Left kidney (tissue), 2 donors: ENCODE results near the gene ZNF470. TPM values are rescaled to one million over a fixed set of nuclear protein-coding genes. Genes with fewer than 3 reads are reported as not detected.
A peak's percentile ranks its signal among the peaks of the same experiment; 100 is the strongest.

ENCODE experiments used
- DNase-seq: peaks from one replicate; pipeline ENCODE4 v3.0.0-alpha.2; 2013
- polyA plus RNA-seq: library from polyadenylated mRNA; unstranded; fragments of 120-200 nt; gene quantifications from one replicate; pipeline ENCODE4 v1.2.1, GENCODE V29; 2013; ENCODE audit not compliant: insufficient read length

The ZNF470 gene
- polyA plus RNA-seq, 1 donor: 12.7 TPM

- no peak for DNase-seq
These were observed 36.6 kb downstream of the ZNF470 start for GRCh38 chr19:56603829-56604228.

- DNase-seq: no peak
These were observed 41.2 kb downstream of the ZNF470 start for GRCh38 chr19:56608274-56608964.

- DNase-seq: no peak
These were observed 44.0 kb downstream of the ZNF470 start for GRCh38 chr19:56611288-56611687.

- DNase-seq: no peak
These were observed 45.5 kb downstream of the ZNF470 start for GRCh38 chr19:56612737-56613136.

- no peak for DNase-seq
These were observed 46.4 kb downstream of the ZNF470 start for GRCh38 chr19:56613639-56614038.

- no peak for DNase-seq
These were observed 50.3 kb downstream of the ZNF470 start for GRCh38 chr19:56617531-56617930.

- peak; percentile 28 for DNase-seq
These were observed 51.9 kb downstream of the ZNF470 start for GRCh38 chr19:56619121-56619520.

GRCh38 chr19:56622374-56622773 lies 55.1 kb downstream of the ZNF470 start:
- no peak for DNase-seq

GRCh38 chr19:56623006-56623405 lies 55.7 kb downstream of the ZNF470 start:
- no peak for DNase-seq

- no peak for DNase-seq
These were observed 58.4 kb downstream of the ZNF470 start for GRCh38 chr19:56625708-56626107.

GRCh38 chr19:56633021-56633420 lies 65.8 kb downstream of the ZNF470 start:
- no peak for DNase-seq

- peak; percentile 95 for DNase-seq
These were observed 70.8 kb downstream of the ZNF470 start for GRCh38 chr19:56637976-56638555.

Other genes starting within 250 kb of the ZNF470 start
- 14.8 TPM for gene ZNF582, start 173.9 kb upstream of the ZNF470 start, polyA plus RNA-seq
- 11.9 TPM for gene ZNF583, start 163.1 kb upstream of the ZNF470 start, polyA plus RNA-seq
- 25.3 TPM for gene ZNF667, start 90.1 kb upstream of the ZNF470 start, polyA plus RNA-seq
- gene ZNF471, start 59.6 kb upstream of the ZNF470 start, polyA plus RNA-seq: 39.1 TPM
- gene ZFP28, start 28.5 kb upstream of the ZNF470 start, polyA plus RNA-seq: 18.3 TPM
- 7.8 TPM for gene ZNF71, start 27.8 kb downstream of the ZNF470 start, polyA plus RNA-seq
- gene SMIM17, start 75.7 kb downstream of the ZNF470 start, polyA plus RNA-seq: 2.4 TPM
- 3.1 TPM for gene ZNF835, start 104.3 kb downstream of the ZNF470 start, polyA plus RNA-seq